Astrocyte (in vitro differentiated cells and primary cell): ENCODE measurements around the gene LIMK2. TPM values are rescaled to one million over a fixed set of nuclear protein-coding genes. Genes with fewer than 3 reads are reported as not detected.
"Not testable (repeated sequence)": the region's sequence is repeated elsewhere in the genome, so short reads cannot be mapped to it uniquely, and the experiment has no call there.

ENCODE experiments used
- DNase-seq: peaks from one replicate; pipeline ENCODE4 v3.0.0-alpha.2; 2010; ENCODE audit warnings: low read depth
- FAIRE-seq: peaks from 2 replicates; lab custom pipeline; 2011; peaks lifted over from hg19 to GRCh38; lab: Jason Lieb, UNC
- H2AFZ ChIP-seq: 2 replicates; pipeline ENCODE4 v1.6.0; 2012; ENCODE audit warnings: low read depth, low read length, inconsistent platforms
- H3K27ac ChIP-seq: 2 replicates; pipeline ENCODE4 v1.5.1; 2011; ENCODE audit warnings: low read depth, low read length, inconsistent platforms
- H3K27me3 ChIP-seq: 2 replicates; pipeline ENCODE4 v1.6.0; 2011; ENCODE audit warnings: low read length, inconsistent platforms; ENCODE audit not compliant: insufficient read depth
- H3K36me3 ChIP-seq: 2 replicates; pipeline ENCODE4 v1.5.1; 2011; ENCODE audit warnings: low read length, inconsistent platforms; ENCODE audit not compliant: insufficient read depth
- H3K4me1 ChIP-seq: 2 replicates; pipeline ENCODE4 v1.5.1; 2011; ENCODE audit warnings: low read length, inconsistent platforms; ENCODE audit not compliant: insufficient read depth
- H3K4me2 ChIP-seq: 2 replicates; pipeline ENCODE4 v1.6.0; 2012; ENCODE audit warnings: low read length, inconsistent platforms
- H3K4me3 ChIP-seq: 2 replicates; pipeline ENCODE4 v1.5.1; 2011; ENCODE audit warnings: low read depth, mild to moderate bottlenecking, low read length, inconsistent platforms; ENCODE audit not compliant: insufficient read depth
- H3K79me2 ChIP-seq: 2 replicates; pipeline ENCODE4 v1.6.0; 2012; ENCODE audit warnings: mild to moderate bottlenecking, low read length, inconsistent platforms; ENCODE audit not compliant: insufficient read depth
- H3K9ac ChIP-seq: 2 replicates; pipeline ENCODE4 v1.6.0; 2012; ENCODE audit warnings: mild to moderate bottlenecking, low read length, inconsistent platforms
- H3K9me3 ChIP-seq: 2 replicates; pipeline ENCODE4 v1.5.1; 2012; ENCODE audit warnings: low read depth, mild to moderate bottlenecking, low read length, inconsistent platforms; ENCODE audit not compliant: insufficient read depth
- H4K20me1 ChIP-seq: 2 replicates; pipeline ENCODE4 v1.6.0; 2012; ENCODE audit warnings: low read length, inconsistent platforms; ENCODE audit not compliant: insufficient read depth
- H3K27ac Mint-ChIP-seq: one replicate; pipeline ENCODE4 v1.8.0; 2021; ENCODE audit warnings: mild to moderate bottlenecking, mixed read lengths; ENCODE audit not compliant: unreplicated experiment
- H3K27me3 Mint-ChIP-seq: one replicate; pipeline ENCODE4 v1.8.0; 2021; ENCODE audit warnings: low read depth, mixed read lengths; ENCODE audit not compliant: unreplicated experiment
- H3K36me3 Mint-ChIP-seq: one replicate; pipeline ENCODE4 v1.8.0; 2021; ENCODE audit warnings: low read depth, mixed read lengths; ENCODE audit not compliant: unreplicated experiment
- H3K4me1 Mint-ChIP-seq: one replicate; pipeline ENCODE4 v1.8.0; 2021; ENCODE audit warnings: low read depth, mixed read lengths; ENCODE audit not compliant: unreplicated experiment
- H3K4me3 Mint-ChIP-seq: one replicate; pipeline ENCODE4 v1.8.0; 2021; ENCODE audit warnings: mild to moderate bottlenecking, moderate library complexity, mixed read lengths; ENCODE audit not compliant: unreplicated experiment
- H3K9me3 Mint-ChIP-seq: one replicate; pipeline ENCODE4 v1.8.0; 2021; ENCODE audit warnings: mild to moderate bottlenecking, mixed read lengths; ENCODE audit not compliant: unreplicated experiment
- CTCF ChIP-seq: IDR thresholded peaks from 2 replicates; pipeline ENCODE4 v1.5.1; 2011; ENCODE audit warnings: low read depth, mild to moderate bottlenecking, inconsistent platforms, low read length, moderate library complexity; ENCODE audit not compliant: insufficient read depth
- EZH2 ChIP-seq: IDR thresholded peaks from 2 replicates; pipeline ENCODE4 v1.6.1; 2012; ENCODE audit warnings: mild to moderate bottlenecking, low read length, inconsistent platforms; ENCODE audit not compliant: insufficient read depth
- total RNA-seq: library from RNA; stranded (reverse); gene quantifications from 2 replicates; pipeline ENCODE4 v1.2.1, GENCODE V29; 2021

The LIMK2 gene
- total RNA-seq, 1 donor from 2014 or later = 128 TPM

- Histone ChIP-seq H3K79me2 (no peaks in the 10 kb centered on the region), H4K20me1 (no peaks in the 10 kb centered on the region), H3K36me3 (no peaks in the 10 kb centered on the region), H3K9me3 (no peaks in the 10 kb centered on the region), H2AFZ (no peak overlapping the region), H3K27me3 (no peaks in the 10 kb centered on the region), H3K27ac (no peak overlapping the region), H3K9ac (no peak overlapping the region), H3K4me2 (no peak overlapping the region), H3K4me1 (no peaks in the 10 kb centered on the region), H3K4me3 (no peak overlapping the region)
- DNase-seq (peak; percentile 38), FAIRE-seq (peak; percentile 17)
- no peak overlapping the region for H3K4me3 Mint-ChIP-seq
- peaks cover 39% of the 10 kb centered on the region for H3K4me1 Mint-ChIP-seq
- no peaks in the 10 kb centered on the region for H3K9me3 Mint-ChIP-seq
- H3K27me3 Mint-ChIP-seq = no peaks in the 10 kb centered on the region
- TF ChIP-seq EZH2 (no peak), CTCF (peak; percentile 52)
- H3K27ac Mint-ChIP-seq = peak overlapping the region; percentile 60
- H3K36me3 Mint-ChIP-seq = peaks cover 7% of the 10 kb centered on the region
These were observed 18.9 kb downstream of the LIMK2 start for GRCh38 chr22:31230871-31231621.

GRCh38 chr22:31233001-31233400, 20.9 kb downstream of the LIMK2 start:
- TF ChIP-seq EZH2 = no peak
- no peak for TF ChIP-seq CTCF
- no peaks in the 10 kb centered on the region for H3K79me2 ChIP-seq
- H2AFZ ChIP-seq = no peak overlapping the region
- H3K4me2 ChIP-seq = no peak overlapping the region
- no peak overlapping the region for H3K27ac ChIP-seq
- H3K27ac Mint-ChIP-seq = peak overlapping the region; percentile 73
- peaks cover 39% of the 10 kb centered on the region for H3K4me1 Mint-ChIP-seq
- DNase-seq (no peak), FAIRE-seq (no peak)
- H4K20me1 ChIP-seq = no peaks in the 10 kb centered on the region
- H3K9me3 Mint-ChIP-seq = no peaks in the 10 kb centered on the region
- peak overlapping the region; percentile 37 for H3K9ac ChIP-seq
- no peaks in the 10 kb centered on the region for H3K9me3 ChIP-seq
- peaks cover 3% of the 10 kb centered on the region for H3K36me3 Mint-ChIP-seq
- H3K27me3 Mint-ChIP-seq = no peaks in the 10 kb centered on the region
- no peaks in the 10 kb centered on the region for H3K36me3 ChIP-seq
- H3K4me1 ChIP-seq = no peaks in the 10 kb centered on the region
- H3K4me3 Mint-ChIP-seq = no peak overlapping the region
- H3K27me3 ChIP-seq = no peaks in the 10 kb centered on the region
- H3K4me3 ChIP-seq = no peak overlapping the region

- Mint-ChIP-seq H3K4me1 (peaks cover 33% of the 10 kb centered on the region), H3K36me3 (peaks cover 6% of the 10 kb centered on the region), H3K9me3 (no peaks in the 10 kb centered on the region), H3K4me3 (no peak overlapping the region), H3K27me3 (no peaks in the 10 kb centered on the region), H3K27ac (no peak overlapping the region)
- Histone ChIP-seq H3K9me3 (no peaks in the 10 kb centered on the region), H3K27me3 (no peaks in the 10 kb centered on the region), H3K4me2 (no peak overlapping the region), H3K9ac (no peak overlapping the region), H3K27ac (no peak overlapping the region), H4K20me1 (no peaks in the 10 kb centered on the region), H2AFZ (no peak overlapping the region), H3K79me2 (no peaks in the 10 kb centered on the region), H3K4me3 (no peak overlapping the region), H3K36me3 (no peaks in the 10 kb centered on the region), H3K4me1 (peaks cover 6% of the 10 kb centered on the region)
- TF ChIP-seq EZH2 (no peak), CTCF (no peak)
- no peak for DNase-seq
- no peak for FAIRE-seq
These were observed 23.0 kb downstream of the LIMK2 start for GRCh38 chr22:31235081-31235480.

GRCh38 chr22:31236044-31236443, 23.9 kb downstream of the LIMK2 start:
- H3K9me3 ChIP-seq, H2AFZ ChIP-seq, H3K9ac ChIP-seq, H3K9me3 Mint-ChIP-seq, H3K4me3 ChIP-seq, H4K20me1 ChIP-seq, H3K27me3 ChIP-seq, H3K27ac Mint-ChIP-seq, H3K36me3 Mint-ChIP-seq, H3K79me2 ChIP-seq, H3K4me2 ChIP-seq, H3K27ac ChIP-seq, H3K27me3 Mint-ChIP-seq, FAIRE-seq, H3K4me3 Mint-ChIP-seq, DNase-seq, H3K36me3 ChIP-seq: not testable (repeated sequence)
- H3K4me1 Mint-ChIP-seq = peaks cover 32% of the 10 kb centered on the region
- H3K4me1 ChIP-seq = peaks cover 14% of the 10 kb centered on the region
